Activated CD4-positive, alpha-beta memory T cell treated with anti-CD3 and anti-CD28 coated beads, Interleukin-2, amount 10 ng/mL, durations not matched to agents 7 days and 5 days (primary cell): ENCODE data around the gene GTF3A. TPM values are rescaled to one million over a fixed set of nuclear protein-coding genes. Genes with fewer than 3 reads are reported as not detected.
"Not testable (repeated sequence)": the region's sequence is repeated elsewhere in the genome, so short reads cannot be mapped to it uniquely, and the experiment has no call there.

Experiments
- CTCF ChIA-PET: fragments of 350-600 bp; sonication (Branson Sonifier 250); formaldehyde crosslinking; loops from one replicate; lab custom pipeline; 2021; ENCODE audit warnings: antibody characterized with exemption, inconsistent platforms; lab: Charles Lee
- POLR2A ChIA-PET: fragments of 350-600 bp; sonication (Branson Sonifier 250); formaldehyde crosslinking; loops from one replicate; lab custom pipeline; 2021; ENCODE audit warnings: antibody characterized with exemption; lab: Charles Lee
- DNase-seq: peaks from one replicate; pipeline ENCODE4 v3.0.0-alpha.2; 2020
- H3K27ac Mint-ChIP-seq: one replicate; pipeline ENCODE4 v1.8.0; 2021; ENCODE audit warnings: mild to moderate bottlenecking, mixed read lengths
- H3K27me3 Mint-ChIP-seq: one replicate; pipeline ENCODE4 v1.8.0; 2021; ENCODE audit warnings: mixed read lengths
- H3K36me3 Mint-ChIP-seq: one replicate; pipeline ENCODE4 v1.8.0; 2021; ENCODE audit warnings: low read depth, mixed read lengths
- H3K4me1 Mint-ChIP-seq: one replicate; pipeline ENCODE4 v1.8.0; 2021; ENCODE audit warnings: mixed read lengths
- H3K4me3 Mint-ChIP-seq: one replicate; pipeline ENCODE4 v1.8.0; 2021; ENCODE audit warnings: mild to moderate bottlenecking, mixed read lengths
- H3K9me3 Mint-ChIP-seq: one replicate; pipeline ENCODE4 v1.8.0; 2021; ENCODE audit warnings: mixed read lengths
- total RNA-seq, 2 experiments: library from RNA; stranded (reverse); gene quantifications; one replicate each; pipeline ENCODE4 v1.2.3, GENCODE V29; 2021

GTF3A gene
- total RNA-seq, 2 experiments from 2014 or later, result 187 to 189 TPM

DNA sequence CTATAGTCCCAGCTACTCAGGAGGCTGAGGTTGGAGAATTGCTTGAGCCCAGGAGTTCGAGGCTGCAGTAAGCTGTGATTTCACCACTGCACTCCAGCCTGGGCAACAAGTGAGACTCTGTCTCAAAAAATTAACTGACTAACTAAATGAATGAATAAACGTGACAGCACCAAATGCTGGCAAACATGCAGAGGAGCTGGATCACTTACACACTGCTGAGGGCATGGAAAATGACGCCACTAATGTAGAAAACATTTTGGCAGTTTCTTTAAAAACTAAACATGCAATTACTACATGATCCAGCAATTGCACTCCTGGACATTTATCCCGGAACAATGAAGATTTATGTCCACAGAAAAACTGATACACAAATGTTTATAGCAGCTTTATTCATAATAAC is 31.3 kb upstream of the GTF3A start:
- Mint-ChIP-seq H3K4me1 (no peaks in the 10 kb centered on the region), H3K9me3 (no peaks in the 10 kb centered on the region), H3K27ac (no peak overlapping the region), H3K27me3 (peaks cover 11% of the 10 kb centered on the region), H3K36me3 (no peaks in the 10 kb centered on the region), H3K4me3 (no peak overlapping the region)
- POLR2A ChIA-PET, result interaction anchor here (1.0 kb wide), 1 partner anchor 104 kb away, joined by 3 read pairs; no protein-coding TSS in a partner anchor
- DNase-seq, result no peak
- CTCF ChIA-PET, result interaction anchor here (0.8 to 1.3 kb wide), 3 partner anchors 31 to 433 kb away, joined by 3 to 6 read pairs (median 3); no protein-coding TSS in a partner anchor

- POLR2A ChIA-PET, result no interaction called here
Measured at GRCh38 chr13:27395007-27395510, 29.4 kb upstream of the GTF3A start.

DNA sequence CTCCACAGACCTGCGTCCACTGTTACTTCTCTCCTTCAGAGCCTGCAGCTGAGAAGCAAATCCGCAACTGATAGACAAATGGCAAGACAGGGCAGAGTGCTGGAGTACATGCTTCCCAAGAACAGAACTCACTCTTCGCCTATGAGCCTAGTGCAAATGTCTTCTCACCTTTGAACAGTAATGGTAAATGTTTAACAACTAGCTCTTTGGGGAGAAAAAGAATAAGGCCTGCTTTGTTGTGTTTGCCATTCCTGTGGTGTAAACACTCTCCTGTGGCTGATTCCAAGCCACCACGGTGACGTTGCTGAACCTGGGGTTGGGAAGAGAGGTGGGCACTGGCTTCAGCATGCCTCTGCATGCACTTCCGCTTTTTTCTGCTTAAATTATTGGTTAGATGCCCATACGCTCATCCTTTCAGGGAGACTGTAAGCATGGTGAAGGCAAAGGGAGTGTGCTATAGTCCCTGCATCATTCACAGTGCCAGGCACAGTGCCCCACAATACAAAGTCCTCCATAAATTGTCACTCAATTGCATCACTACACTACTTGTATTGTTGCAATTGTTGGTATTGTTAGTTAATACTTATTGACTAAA is 28.1 kb upstream of the GTF3A start:
- no peaks in the 10 kb centered on the region for H3K9me3 Mint-ChIP-seq
- no peaks in the 10 kb centered on the region for H3K36me3 Mint-ChIP-seq
- peaks cover 9% of the 10 kb centered on the region for H3K27me3 Mint-ChIP-seq
- DNase-seq, result no peak
- peaks cover 4% of the 10 kb centered on the region for H3K4me1 Mint-ChIP-seq
- no peak overlapping the region for H3K27ac Mint-ChIP-seq
- no peak overlapping the region for H3K4me3 Mint-ChIP-seq
- ChIA-PET POLR2A (no interaction called here), CTCF (no interaction called here)

More at GRCh38 chr13:27395007-27395510, 29.4 kb upstream of the GTF3A start:
- Mint-ChIP-seq H3K36me3 (no peaks in the 10 kb centered on the region), H3K4me1 (no peaks in the 10 kb centered on the region), H3K27me3 (peaks cover 11% of the 10 kb centered on the region), H3K4me3 (no peak overlapping the region), H3K27ac (no peak overlapping the region), H3K9me3 (no peaks in the 10 kb centered on the region)
- no peak for DNase-seq
- CTCF ChIA-PET, result interaction anchor here (0.6 kb wide), 1 partner anchor 420 kb away, joined by 4 read pairs; no protein-coding TSS in a partner anchor

- H3K36me3 Mint-ChIP-seq, result no peaks in the 10 kb centered on the region
- DNase-seq, result no peak
- peaks cover 5% of the 10 kb centered on the region for H3K27me3 Mint-ChIP-seq
- no peak overlapping the region for H3K27ac Mint-ChIP-seq
- H3K4me3 Mint-ChIP-seq, result no peak overlapping the region
- ChIA-PET POLR2A (no interaction called here), CTCF (no interaction called here)
- H3K4me1 Mint-ChIP-seq, result peaks cover 4% of the 10 kb centered on the region
- no peaks in the 10 kb centered on the region for H3K9me3 Mint-ChIP-seq
Measured at GRCh38 chr13:27398360-27398759, 26.1 kb upstream of the GTF3A start.

DNA sequence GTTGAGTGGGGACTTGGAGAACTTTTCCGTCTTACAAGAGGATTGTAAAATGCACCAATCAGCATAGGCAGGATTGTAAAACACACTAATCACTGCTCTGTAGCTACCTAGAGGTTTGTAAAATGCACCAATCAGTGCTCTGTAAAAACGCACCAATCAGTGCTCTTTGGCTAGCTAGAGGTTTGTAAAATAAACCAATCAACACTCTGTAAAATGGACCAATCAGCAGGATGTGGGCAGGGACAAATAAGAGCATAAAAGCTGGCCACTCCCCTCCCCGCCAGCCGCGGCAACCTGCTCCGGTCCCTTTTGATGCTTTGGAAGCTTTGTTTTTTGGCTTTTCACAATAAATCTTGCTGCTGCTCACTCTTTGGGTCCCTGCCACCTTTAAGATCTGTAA is 24.0 kb upstream of the GTF3A start:
- H3K36me3 Mint-ChIP-seq, H3K27me3 Mint-ChIP-seq, H3K4me3 Mint-ChIP-seq, DNase-seq, H3K27ac Mint-ChIP-seq, H3K4me1 Mint-ChIP-seq, CTCF ChIA-PET, H3K9me3 Mint-ChIP-seq: not testable (repeated sequence)
- POLR2A ChIA-PET, result interaction anchor here (0.6 kb wide), 1 partner anchor 220 kb away, joined by 3 read pairs; no protein-coding TSS in a partner anchor

- ChIA-PET CTCF (interaction anchor here (0.6 kb wide), 1 partner anchor 425 kb away, joined by 3 read pairs; no protein-coding TSS in a partner anchor), POLR2A (interaction anchor here (0.6 kb wide), 1 partner anchor 219 kb away, joined by 3 read pairs; no protein-coding TSS in a partner anchor)
- H3K36me3 Mint-ChIP-seq, result no peaks in the 10 kb centered on the region
- no peak overlapping the region for H3K4me3 Mint-ChIP-seq
- H3K27me3 Mint-ChIP-seq, result peaks cover under 1% of the 10 kb centered on the region
- H3K27ac Mint-ChIP-seq, result no peak overlapping the region
- no peak for DNase-seq
- peaks cover 4% of the 10 kb centered on the region for H3K4me1 Mint-ChIP-seq
- no peaks in the 10 kb centered on the region for H3K9me3 Mint-ChIP-seq
Measured at GRCh38 chr13:27401210-27401609, 23.2 kb upstream of the GTF3A start.

DNA sequence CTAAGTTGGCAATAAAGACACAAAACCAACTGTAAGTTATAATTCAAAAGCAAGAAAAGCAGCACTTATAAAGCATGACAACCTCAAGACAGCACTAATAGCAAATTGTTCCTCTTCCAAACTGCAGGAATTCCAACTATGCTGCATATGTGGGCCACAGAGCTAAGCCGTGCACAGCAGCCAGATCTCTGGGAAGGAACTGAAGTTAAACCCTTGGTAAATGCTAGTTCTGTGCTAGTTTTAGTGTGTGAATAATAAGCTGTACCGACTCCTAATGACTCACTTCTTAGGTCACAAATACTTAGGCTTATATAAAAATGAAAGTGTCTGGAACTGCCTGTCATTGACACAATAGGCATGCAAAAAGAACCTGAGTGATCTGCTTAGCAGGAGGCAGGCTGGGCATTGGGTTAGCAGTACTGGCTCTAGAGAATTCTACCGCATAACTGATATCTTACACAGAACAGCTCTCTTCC is 21.2 kb upstream of the GTF3A start:
- no peak overlapping the region for H3K4me3 Mint-ChIP-seq
- no peaks in the 10 kb centered on the region for H3K9me3 Mint-ChIP-seq
- peaks cover 9% of the 10 kb centered on the region for H3K4me1 Mint-ChIP-seq
- no peak overlapping the region for H3K27ac Mint-ChIP-seq
- ChIA-PET POLR2A (interaction anchor here (0.8 to 1.1 kb wide), 2 partner anchors 21 to 23 kb away, joined by 5 to 7 read pairs; partner anchors contain the start of gene GTF3A), CTCF (interaction anchor here (1.2 kb wide), 1 partner anchor 424 kb away, joined by 3 read pairs; no protein-coding TSS in a partner anchor)
- no peak for DNase-seq
- no peaks in the 10 kb centered on the region for H3K36me3 Mint-ChIP-seq
- H3K27me3 Mint-ChIP-seq, result peaks cover 10% of the 10 kb centered on the region

GRCh38 chr13:27403727-27404385 is 20.6 kb upstream of the GTF3A start:
- Mint-ChIP-seq H3K36me3 (no peaks in the 10 kb centered on the region), H3K4me1 (peaks cover 9% of the 10 kb centered on the region), H3K27ac (no peak overlapping the region), H3K27me3 (peaks cover 11% of the 10 kb centered on the region), H3K4me3 (no peak overlapping the region), H3K9me3 (no peaks in the 10 kb centered on the region)
- no peak for DNase-seq
- ChIA-PET POLR2A (interaction anchor here (0.8 to 1.1 kb wide), 2 partner anchors 20 to 22 kb away, joined by 5 to 7 read pairs; partner anchors contain the start of gene GTF3A), CTCF (interaction anchor here (1.2 kb wide), 1 partner anchor 423 kb away, joined by 3 read pairs; no protein-coding TSS in a partner anchor)

DNA sequence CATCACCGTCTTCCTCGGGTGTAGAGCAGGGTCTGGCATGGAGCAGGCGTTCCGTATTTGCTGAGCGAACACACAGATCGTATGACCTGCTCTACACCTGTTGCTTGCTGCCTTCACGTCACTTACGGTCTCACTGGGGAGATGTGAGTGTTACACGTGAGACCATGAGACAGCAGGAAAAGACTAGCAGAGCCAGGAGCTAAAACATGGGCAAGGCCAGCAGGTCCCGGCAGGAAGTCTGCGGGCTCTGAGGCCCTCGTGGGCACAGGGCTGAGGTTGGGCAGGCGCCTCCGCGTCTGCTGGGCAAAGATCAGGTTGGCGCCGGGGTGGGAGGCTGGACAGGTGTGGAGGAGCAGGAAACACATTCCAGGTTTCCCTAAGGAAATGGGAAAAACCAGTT is 19.7 kb upstream of the GTF3A start:
- H3K9me3 Mint-ChIP-seq, result no peaks in the 10 kb centered on the region
- H3K4me3 Mint-ChIP-seq, result no peak overlapping the region
- peaks cover 20% of the 10 kb centered on the region for H3K27me3 Mint-ChIP-seq
- ChIA-PET POLR2A (interaction anchor here (1.0 kb wide), 1 partner anchor 22 kb away, joined by 3 read pairs; no protein-coding TSS in a partner anchor), CTCF (interaction anchor here (1.1 to 3.1 kb wide), 3 partner anchors 9 to 423 kb away, joined by 3 to 19 read pairs (median 7); no protein-coding TSS in a partner anchor)
- DNase-seq, result no peak
- H3K4me1 Mint-ChIP-seq, result peaks cover 9% of the 10 kb centered on the region
- no peak overlapping the region for H3K27ac Mint-ChIP-seq
- H3K36me3 Mint-ChIP-seq, result no peaks in the 10 kb centered on the region

- Mint-ChIP-seq H3K27me3 (peaks cover 25% of the 10 kb centered on the region), H3K36me3 (no peaks in the 10 kb centered on the region), H3K27ac (no peak overlapping the region), H3K9me3 (no peaks in the 10 kb centered on the region), H3K4me3 (no peak overlapping the region), H3K4me1 (peaks cover 9% of the 10 kb centered on the region)
- ChIA-PET CTCF (interaction anchor here (1.1 to 3.1 kb wide), 3 partner anchors 8 to 422 kb away, joined by 3 to 19 read pairs (median 7); no protein-coding TSS in a partner anchor), POLR2A (interaction anchor here (1.0 to 1.2 kb wide), 2 partner anchors 20 to 21 kb away, joined by 3 read pairs; no protein-coding TSS in a partner anchor)
- no peak for DNase-seq
Measured at GRCh38 chr13:27405546-27406134, 18.8 kb upstream of the GTF3A start.

DNA sequence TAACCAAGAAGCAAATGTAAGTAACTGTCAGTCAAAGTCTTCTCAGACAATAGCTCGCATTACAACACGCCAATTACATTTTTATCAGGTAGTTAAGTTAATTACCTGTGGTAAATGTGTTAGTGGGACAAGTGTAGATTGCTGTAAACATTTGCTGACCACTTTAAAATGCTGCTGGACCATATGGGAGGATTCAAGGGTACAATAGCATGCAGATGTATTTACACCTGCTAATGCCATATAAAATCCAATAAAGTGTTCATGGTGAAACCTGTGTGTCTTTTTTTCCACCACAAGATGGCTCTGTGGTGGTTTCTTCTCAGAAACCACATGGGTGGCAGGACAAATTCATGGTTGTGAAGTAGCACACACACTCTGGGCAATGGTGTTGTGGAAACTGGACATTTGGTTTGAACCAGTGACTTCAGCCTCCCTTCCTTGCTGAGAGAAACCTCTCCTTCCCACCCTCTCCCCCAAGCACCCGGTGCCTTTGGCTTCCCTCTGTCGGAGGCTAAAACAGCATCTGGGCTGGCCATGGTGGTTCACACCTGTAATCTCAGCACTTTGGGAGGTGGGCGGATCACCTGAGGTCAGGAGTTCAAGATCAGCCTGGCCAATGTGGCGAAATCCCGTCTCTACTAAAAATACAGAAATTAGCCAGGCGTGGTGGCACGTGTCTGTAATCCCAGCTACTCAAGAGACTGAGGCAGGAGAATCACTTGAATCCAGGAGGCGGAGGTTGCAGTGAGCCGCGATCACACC is 18.1 kb upstream of the GTF3A start:
- Mint-ChIP-seq H3K4me1 (peaks cover 5% of the 10 kb centered on the region), H3K9me3 (no peaks in the 10 kb centered on the region), H3K27me3 (peaks cover 29% of the 10 kb centered on the region), H3K4me3 (no peak overlapping the region), H3K36me3 (no peaks in the 10 kb centered on the region), H3K27ac (no peak overlapping the region)
- POLR2A ChIA-PET, result interaction anchor here (1.2 kb wide), 2 partner anchors 18 to 19 kb away, joined by 3 to 5 read pairs; partner anchors contain the start of gene GTF3A
- CTCF ChIA-PET, result interaction anchor here (1.5 to 3.1 kb wide), 2 partner anchors 19 to 421 kb away, joined by 7 to 19 read pairs; no protein-coding TSS in a partner anchor
- DNase-seq, result peak; percentile 38

DNA sequence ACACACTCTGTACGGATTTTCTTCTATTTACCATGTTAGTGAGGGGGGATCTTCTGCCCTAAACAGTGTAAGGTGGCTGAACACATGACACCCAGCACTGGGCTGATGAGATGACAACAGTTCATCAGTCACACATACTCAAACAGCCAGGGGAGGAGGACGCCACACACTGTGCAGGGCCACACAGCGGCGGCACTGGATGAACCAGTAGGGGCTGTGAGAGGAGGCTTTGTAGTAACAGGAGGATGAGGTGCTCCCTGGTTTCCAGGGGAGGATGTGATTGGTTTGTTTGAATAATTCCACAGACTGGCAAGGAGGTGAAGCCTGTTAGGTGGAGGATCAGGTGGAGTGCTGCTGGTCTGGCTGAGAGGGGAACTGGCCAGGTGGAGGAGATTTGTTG is 16.3 kb upstream of the GTF3A start:
- Mint-ChIP-seq H3K4me1 (peaks cover 5% of the 10 kb centered on the region), H3K36me3 (no peaks in the 10 kb centered on the region), H3K27ac (no peak overlapping the region), H3K4me3 (no peak overlapping the region), H3K27me3 (peaks cover 41% of the 10 kb centered on the region), H3K9me3 (no peaks in the 10 kb centered on the region)
- no peak for DNase-seq
- POLR2A ChIA-PET, result no interaction called here
- CTCF ChIA-PET, result no interaction called here
